NCI-H345 (cell line): ENCODE data around the gene TICAM1.
"Not testable (repeated sequence)": the region's sequence is repeated elsewhere in the genome, so short reads cannot be mapped to it uniquely, and the experiment has no call there.

Experiments used
- DNase-seq: peaks from one replicate; lab custom pipeline; 2025; lab: John Stamatoyannopoulos, UW

Gene TICAM1

GRCh38 chr19:4844348-4845179 is 13.1 kb upstream of the TICAM1 start:
- no peak for DNase-seq

- no peak for DNase-seq
Measured at GRCh38 chr19:4843647-4843965, 12.1 kb upstream of the TICAM1 start.

DNA sequence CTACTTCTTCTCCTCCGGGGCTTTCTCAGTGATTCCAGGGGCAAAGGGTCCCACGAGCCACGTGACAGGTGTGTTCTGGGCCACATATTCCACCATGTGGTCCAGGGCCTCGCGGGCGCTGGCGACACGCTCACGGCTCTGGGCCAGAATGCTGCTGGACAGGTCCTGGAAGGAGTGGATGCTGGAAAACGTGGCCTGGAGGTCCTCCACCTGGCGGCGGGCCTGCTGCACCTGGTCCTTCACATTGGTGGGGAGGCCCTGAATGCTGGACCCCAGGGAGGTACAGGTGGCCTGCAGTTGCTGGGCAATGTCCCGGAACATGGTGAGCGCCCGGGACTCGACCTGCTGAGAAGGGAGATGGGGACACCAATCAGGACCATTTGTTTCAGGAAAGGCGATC is 7.7 kb upstream of the TICAM1 start:
- no peak for DNase-seq

DNA sequence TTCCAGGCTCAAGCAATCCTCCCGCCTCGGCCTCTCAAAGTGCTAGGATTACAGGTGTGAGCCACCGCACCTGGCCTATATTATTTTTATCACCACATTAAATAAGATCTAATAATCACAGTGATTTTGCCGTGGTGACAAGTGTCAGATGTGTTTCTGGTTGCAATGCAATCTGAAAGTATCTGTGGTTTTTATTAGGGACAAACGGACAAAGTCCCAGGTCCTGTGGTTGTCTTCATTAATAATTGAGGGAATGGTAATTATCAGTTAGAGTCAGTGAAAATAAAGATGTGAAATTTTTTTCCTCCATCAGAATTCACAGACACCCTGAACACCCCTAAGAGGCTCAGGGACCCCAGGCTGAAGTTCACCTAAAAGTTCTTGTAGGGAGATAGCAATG is 1.3 kb upstream of the TICAM1 start:
- DNase-seq = no peak

DNA sequence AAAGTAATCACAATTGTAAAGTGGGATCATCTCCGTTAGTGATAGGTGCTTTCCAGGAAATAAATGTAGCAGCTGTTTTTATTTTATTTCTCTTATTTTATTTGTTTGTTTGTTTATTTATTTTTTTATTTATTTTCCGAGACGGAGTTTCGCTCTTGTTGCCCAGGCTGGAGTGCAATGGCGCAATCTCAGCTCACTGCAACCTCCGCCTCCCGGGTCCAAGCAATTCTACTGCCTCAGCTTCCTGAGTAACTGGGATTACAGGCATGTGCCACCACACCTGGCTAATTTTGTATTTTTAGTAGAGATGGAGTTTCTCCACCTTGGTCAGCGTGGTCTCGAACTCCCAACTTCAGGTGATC is 448 bp upstream of the TICAM1 start:
- DNase-seq = not testable (repeated sequence)

DNA sequence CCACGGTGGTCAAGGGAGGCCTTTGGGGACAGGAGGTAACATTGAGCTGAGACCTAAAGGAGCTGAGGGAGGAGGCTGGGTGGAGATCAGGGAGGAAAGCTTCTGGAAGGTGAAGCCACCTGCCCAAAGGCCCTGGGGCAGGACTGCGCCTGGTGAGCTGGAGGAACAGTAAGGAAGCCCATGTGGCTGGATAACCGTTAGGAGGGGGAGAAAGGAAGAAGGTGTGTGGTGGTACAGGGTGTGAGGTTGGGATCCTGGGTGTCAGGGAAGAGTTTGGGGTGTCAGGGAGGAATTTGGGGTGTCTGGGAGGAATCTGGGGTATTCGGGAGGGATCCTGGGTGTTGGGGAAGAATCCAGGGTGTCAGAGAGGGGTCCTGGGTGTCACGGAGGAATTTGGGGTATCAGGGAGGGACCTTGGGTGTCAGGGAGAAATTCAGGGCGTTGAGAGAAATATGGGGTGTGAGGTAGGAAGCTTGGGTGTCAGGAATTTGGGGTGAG is 695 bp downstream of the TICAM1 start:
- DNase-seq = no peak

DNA sequence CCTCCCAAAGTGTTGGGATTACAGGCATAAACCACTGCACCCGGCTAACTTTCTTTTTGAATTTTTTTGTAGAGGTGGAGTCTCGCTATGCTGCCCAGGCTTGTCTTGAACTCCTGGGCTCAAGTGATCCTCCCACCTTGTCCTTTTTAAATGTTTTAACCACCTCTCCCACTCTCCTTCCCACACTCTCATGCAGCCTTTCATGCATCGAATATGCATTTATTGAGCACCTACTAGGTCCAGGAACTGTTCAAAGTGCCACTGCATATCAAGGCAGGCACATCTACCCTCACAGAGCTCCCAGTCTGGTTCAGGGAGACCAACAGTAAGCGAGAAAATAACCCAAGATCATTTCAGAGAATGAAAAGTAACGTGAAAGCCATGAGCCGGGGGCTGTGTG is 1.2 kb downstream of the TICAM1 start:
- DNase-seq = no peak

DNA sequence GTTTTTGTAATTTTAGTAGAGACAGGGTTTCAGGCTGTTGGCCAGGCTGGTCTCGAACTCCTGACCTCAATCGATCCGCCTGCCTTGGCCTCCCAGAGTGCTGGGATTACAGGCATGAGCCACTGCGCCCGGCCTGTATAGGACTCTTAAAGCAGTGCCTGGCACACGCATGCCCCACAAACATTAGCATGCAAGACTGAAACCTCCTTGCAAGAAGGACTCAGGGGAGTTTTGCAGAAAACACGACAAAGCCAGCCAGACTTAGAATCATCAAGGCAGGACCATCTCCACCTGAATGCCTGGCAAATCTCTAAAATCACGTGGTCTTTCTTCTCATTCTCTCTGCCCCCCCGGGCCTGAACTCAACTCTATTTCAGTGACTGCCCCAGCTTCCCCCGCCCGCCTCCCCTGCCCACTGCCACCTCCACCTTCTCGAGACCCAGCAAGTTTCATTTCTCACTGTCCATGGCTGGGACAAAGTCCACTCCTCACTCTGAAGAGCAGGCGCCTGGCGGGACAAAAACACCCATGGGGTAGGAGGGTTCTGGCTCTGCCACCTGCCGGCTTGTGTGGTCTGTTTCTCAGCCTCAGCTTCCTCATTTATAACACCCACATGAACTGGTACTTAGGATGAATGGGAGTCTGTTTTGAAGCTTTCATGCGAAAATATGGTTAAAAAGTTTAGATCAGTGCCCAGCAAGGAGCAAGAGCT is 2.4 kb downstream of the TICAM1 start:
- DNase-seq = no peak

DNA sequence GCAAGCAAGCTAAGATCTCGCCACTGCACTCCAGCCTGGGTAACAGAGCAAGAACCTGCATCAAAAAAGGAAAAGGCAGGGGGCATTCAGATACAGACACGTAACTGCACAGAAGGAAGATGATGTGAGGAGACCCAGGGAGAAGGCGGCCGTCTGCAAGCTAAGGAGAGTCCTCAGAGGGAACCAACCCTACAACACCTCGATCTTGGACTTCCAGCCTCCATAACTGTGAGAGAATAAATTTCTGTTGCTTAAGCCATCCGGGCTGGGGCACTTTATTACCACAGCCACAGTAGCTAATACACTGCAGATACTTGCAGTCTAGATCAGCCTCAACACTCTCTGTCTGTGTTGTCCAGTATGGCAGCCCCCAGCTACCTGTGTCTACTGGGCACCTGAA is 7.9 kb downstream of the TICAM1 start:
- no peak for DNase-seq

DNA sequence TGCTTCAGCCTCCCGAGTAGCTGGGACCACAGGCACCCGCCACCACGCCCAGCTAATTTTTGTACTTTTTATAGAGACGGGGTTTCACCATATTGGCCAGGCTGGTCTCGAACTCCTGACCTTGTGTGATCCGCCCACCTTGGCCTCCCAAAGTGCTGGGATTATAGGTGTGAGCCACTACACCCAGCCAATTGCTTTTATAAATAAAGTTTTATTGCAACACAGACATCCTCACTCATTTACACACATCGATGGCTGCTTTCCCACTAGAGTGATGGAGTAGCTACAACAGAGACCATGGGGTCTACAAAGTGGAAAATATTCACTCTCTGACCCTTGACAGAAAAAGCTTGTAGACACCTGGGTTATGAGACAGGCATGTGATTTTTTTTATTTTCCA is 9.2 kb downstream of the TICAM1 start:
- DNase-seq = not testable (repeated sequence)

GRCh38 chr19:4821265-4821664 is 10.2 kb downstream of the TICAM1 start:
- DNase-seq = no peak

- DNase-seq = no peak
Measured at GRCh38 chr19:4817467-4818277, 13.8 kb downstream of the TICAM1 start.

GRCh38 chr19:4816950-4817278 is 14.6 kb downstream of the TICAM1 start:
- DNase-seq = no peak

GRCh38 chr19:4816202-4816949 is 15.1 kb downstream of the TICAM1 start:
- no peak for DNase-seq

DNA sequence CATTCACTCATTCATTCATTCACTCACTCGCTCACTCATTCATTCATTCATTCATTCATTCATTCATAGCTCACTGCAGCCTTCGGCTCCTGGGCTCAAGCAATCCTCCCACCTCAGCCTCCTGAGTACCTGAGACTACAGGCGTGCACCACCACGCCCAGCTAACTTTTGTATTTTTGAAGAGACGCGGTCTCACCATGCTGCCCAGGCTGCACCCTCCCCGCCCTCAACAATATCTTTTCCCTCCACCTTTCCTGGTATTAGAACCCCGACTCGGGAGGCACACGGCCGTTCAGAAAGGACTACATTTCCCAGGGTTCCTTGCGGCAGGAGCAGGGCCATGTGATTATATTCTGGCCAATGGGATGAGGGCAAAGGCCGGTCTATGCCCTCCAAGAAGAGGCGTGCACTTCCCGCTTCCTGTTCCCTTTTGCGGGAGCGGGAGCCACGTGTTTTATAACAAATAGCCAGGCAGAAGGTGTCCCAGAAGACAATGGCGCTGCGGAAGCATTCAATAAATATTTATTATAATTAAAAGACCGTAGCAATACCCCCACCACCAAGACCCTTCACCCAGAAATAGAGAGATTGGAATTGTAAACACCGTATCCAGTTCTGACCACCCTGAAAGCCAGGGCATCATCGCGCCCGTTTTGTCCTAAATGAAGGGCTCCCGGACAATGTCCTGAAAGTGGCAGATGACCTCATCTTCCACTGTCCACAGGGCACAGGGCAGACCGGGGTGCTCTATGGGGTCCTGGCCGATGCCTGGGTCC is 15.9 kb downstream of the TICAM1 start:
- peak; percentile 93 for DNase-seq

DNA sequence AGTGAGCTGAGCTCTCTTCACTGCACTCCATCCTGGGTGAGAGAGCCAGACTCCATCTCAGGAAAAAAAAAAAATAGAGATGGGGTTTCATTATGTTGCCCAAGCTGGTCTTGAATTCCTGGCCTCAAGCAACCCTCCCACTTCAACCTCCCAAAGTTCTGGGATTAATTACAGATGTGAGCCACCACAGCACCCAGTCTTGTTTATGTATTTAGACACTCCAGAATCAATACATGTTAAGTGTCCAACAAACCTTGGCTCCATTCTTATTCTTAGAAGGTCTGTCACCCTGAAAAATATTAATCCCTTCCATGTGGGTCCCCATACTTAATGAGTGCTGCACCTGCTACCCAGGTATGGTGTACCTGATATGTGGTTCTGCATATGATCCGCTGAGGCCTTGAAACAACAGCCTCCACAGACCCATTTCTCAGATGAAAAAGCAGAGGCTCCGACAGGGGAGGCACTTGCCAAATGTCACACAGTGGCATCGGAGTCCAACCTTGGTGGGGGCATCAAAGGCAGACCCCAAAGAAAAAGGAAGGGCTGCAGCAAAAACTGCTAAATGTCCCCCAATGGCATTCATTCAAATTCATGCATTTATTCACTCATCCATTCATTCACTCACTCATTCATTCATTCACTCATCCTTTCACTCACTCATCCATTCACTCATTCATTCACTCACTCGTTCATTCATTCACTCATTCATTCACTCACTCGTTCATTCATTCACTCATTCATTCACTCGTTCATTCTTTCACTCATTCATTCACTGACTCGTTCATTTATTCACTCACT is 16.7 kb downstream of the TICAM1 start:
- DNase-seq = no peak

DNA sequence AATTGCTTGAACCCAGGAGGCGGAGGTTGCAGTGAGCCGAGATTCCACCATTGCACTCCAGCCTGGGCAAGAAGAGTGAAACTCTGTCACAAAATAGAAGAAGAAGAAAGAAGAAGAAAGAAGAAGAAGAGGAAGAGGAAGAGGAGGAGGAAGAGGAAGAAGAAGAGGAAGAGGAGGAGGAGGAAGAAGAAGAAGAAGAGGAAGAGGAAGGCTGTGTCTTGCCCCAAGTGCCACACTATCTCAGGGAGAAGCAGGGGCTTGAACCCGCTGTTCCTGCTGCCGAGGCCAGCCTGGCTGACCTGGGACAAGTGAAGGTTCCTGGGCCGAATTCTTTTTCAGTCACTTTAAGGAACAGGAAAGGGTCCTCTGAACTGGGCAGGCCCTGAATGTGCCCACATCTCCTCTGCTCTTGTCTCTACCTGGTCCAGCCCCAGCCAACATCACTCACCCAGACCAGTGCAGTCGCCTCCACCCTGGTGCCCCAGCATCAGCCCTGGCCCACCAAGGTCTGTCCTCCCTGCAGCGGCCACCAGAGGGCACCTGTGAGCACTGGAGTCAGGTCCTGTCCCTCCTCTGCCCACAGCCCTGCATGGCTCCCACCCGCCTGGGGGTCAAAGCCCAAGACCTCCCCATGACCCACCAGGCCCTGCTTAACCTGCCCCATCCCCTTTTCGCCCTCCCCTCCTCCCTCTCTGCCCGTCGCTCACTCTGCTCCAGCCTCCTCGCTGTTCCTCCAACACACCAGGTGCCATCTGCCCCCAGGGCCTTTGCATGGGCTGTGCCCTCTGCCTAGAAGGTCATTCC is 20.0 kb downstream of the TICAM1 start:
- peak; percentile 61 for DNase-seq

DNA sequence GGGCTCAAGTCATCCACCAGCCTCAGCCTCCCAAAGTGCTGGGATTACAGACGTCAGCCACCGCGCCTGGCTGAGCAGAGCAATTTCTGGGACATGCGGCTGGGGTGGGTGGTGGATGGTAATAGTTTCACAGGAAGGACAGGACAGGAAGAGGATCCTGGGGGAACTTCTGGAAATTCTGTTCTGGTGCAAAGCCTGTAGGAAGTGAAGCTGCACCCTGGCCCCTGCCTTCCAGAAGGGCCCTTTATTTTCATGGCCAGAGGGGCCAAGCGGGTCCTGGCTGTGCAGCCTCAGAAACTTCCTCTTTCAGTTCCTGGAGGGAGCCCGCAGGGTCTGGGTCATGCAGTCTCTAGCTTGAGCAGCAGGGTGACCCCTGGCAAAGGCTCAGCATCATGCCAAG is 24.3 kb downstream of the TICAM1 start:
- DNase-seq = no peak

DNA sequence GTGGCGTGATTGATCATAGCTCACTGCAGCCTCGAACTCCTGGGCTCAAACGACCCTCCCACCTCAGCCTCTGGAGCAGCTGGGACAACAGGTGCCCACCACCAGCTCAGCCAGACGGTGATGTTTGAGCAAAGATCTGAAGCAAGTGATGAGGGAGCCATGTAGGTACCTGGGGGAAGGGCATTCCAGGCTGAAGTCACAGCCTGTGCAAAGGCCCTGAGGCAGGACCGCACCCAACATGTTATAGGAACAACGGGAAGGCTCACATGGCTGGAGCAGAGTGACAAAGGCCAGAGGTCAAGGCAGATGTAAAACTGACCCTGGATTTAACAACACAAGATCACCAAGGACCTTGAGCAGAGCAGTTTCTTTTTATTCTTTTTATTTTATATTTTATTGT is 25.1 kb downstream of the TICAM1 start:
- DNase-seq = no peak

DNA sequence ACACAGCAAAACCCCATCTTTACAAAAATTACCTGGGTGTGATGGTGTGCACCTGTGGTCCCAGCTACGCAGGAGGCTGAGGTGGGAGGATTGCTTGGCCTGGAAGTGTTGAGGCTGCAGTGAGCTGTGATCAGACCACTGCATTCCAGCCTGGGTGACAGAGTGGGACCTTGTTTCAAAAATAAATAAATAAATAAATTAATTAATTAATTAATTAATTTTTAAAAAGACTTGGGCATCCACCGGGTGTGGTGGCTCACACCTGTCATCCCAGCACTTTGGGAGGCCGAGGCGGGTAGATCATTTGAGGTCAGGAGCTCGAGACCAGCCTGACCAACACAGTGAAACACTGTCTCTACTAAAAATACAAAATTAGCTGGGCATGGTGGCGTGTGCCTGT is 26.4 kb downstream of the TICAM1 start:
- DNase-seq = not testable (repeated sequence)
